Psoas muscle (tissue), 8 donors: ENCODE results near the gene CYP2U1. TPM values are rescaled to one million over a fixed set of nuclear protein-coding genes. Genes with fewer than 3 reads are reported as not detected.

Experiments used
- ATAC-seq, 4 donors: fragments of 200-7000 bp; cut with Tn5 transposase; one replicate each; pipeline ENCODE4 v1.9.1; 2020; ENCODE audit warnings: moderate library complexity in 3 of 4, mild to moderate bottlenecking in 2 of 4
- DNase-seq, 2 donors: peaks; one replicate each; pipeline ENCODE4 v3.0.0-alpha.2; 2020
- H3K27ac ChIP-seq: fragments of 200-600 bp; one replicate; pipeline ENCODE4 v1.8.0; 2022
- H3K27me3 ChIP-seq, 3 donors: fragments of 200-600 bp in 1 of 3; one replicate each; pipeline versions ENCODE4 v1.6.1 to v1.8.0; 2013 to 2022; ENCODE audit warnings: low read length in 2 of 3, mild to moderate bottlenecking in 2 of 3, moderate library complexity in 1 of 3; ENCODE audit not compliant: insufficient read depth in 3 of 3
- H3K36me3 ChIP-seq, 2 donors: fragments of 200-600 bp in 1 of 2; one replicate each; pipeline versions ENCODE4 v1.6.1 to v1.8.0; 2013 to 2022; ENCODE audit warnings: low read depth in 1 of 2, mild to moderate bottlenecking in 1 of 2, moderate library complexity in 1 of 2; ENCODE audit not compliant: insufficient read depth in 1 of 2
- H3K4me1 ChIP-seq: fragments of 200-600 bp; one replicate; pipeline ENCODE4 v1.8.0; 2022
- H3K4me3 ChIP-seq: fragments of 200-600 bp; one replicate; pipeline ENCODE4 v1.8.0; 2022; ENCODE audit warnings: mild to moderate bottlenecking
- H3K9me3 ChIP-seq: fragments of 200-600 bp; one replicate; pipeline ENCODE4 v1.8.0; 2022
- CTCF ChIP-seq: fragments of 200-600 bp; IDR thresholded peaks from one replicate; pipeline ENCODE4 v1.8.0; 2022; ENCODE audit warnings: antibody characterized with exemption
- WGBS, 3 donors: extraction: QIAGEN DNeasy Blood & Tissue Kit; methylation state at CpG; one replicate each; pipeline versions ENCODE4 v1.1.6 to v1.1.7; 2013; 5-methylcytosine and 5-hydroxymethylcytosine counted together
- intact Hi-C, 2 donors: fragments of 100-400 bp; cut with DNase I; formaldehyde crosslinking; loops; one replicate each; pipeline versions ENCODE4 v1.11.0 to v1.14.2; 2022
- polyA plus RNA-seq, 3 donors: library from polyadenylated mRNA; stranded (reverse); fragments of 200-250 nt; gene quantifications; one replicate each; pipeline ENCODE4 v1.2.3, GENCODE V29; 2013
- total RNA-seq, 4 donors: library from RNA; stranded (reverse); fragmentation: NEBNext Ultra II Directional in 2 of 4; extraction: Animal tissue kit (Norgen Biotek cat#: 25700) in 2 of 4; gene quantifications; one replicate each; pipeline versions ENCODE4 v1.2.1 to v1.2.4, GENCODE V29; 2021 to 2023
- donor health status: healthy with polysubstance abuse.
- donor health status: DM: no; HTN: no; CAD: no; lungs with moderate emphysema.
- donor health status: Bipolar disorder and iron deficiency.
- donor health status: healthy.
- donor health status: DM: yes; HTN: yes; CAD: no.
- donor health status: DM: no; HTN: no; CAD: no.
- donor health status: DM: no; HTN: no; CAD: no.
- donor health status: DM: yes; HTN: yes; CAD: no.

The CYP2U1 gene
- total and polyA plus RNA-seq, 7 donors, result 0.95 to 4.5 (median 3.5) TPM

- TF ChIP-seq CTCF, result no peak
- H3K27ac ChIP-seq, result no peak overlapping the region
These were observed 5.7 kb downstream of the CYP2U1 start for GRCh38 chr4:107937040-107937439.

GRCh38 chr4:107939307-107939706, 8.0 kb downstream of the CYP2U1 start:
- H3K27me3 ChIP-seq, result no peaks in the 10 kb centered on the region
- H3K4me3 ChIP-seq, result no peak overlapping the region
- no peak overlapping the region for H3K27ac ChIP-seq
- no peak for ATAC-seq
- H3K4me1 ChIP-seq, result peaks cover 6% of the 10 kb centered on the region
- no peak for DNase-seq
- no peak for TF ChIP-seq CTCF
- 88 to 100% (median 93%) methylated on average over 1 of the region's 1 CpG for WGBS, 3 donors
- no peaks in the 10 kb centered on the region for H3K9me3 ChIP-seq
- intact Hi-C loops, result no loop called here
- no peaks in the 10 kb centered on the region for H3K36me3 ChIP-seq

More at GRCh38 chr4:107937040-107937439, 5.7 kb downstream of the CYP2U1 start:
- Histone ChIP-seq H3K4me1 (peaks cover 26% of the 10 kb centered on the region), H3K36me3 (no peaks in the 10 kb centered on the region), H3K9me3 (no peaks in the 10 kb centered on the region), H3K4me3 (no peak overlapping the region), H3K27me3 (no peaks in the 10 kb centered on the region)
- no peak for ATAC-seq
- intact Hi-C loops, result no loop called here
- DNase-seq, result no peak
- WGBS, 3 donors, result 90 to 94% (median 91%) methylated on average over 2 of the region's 2 CpGs

DNA sequence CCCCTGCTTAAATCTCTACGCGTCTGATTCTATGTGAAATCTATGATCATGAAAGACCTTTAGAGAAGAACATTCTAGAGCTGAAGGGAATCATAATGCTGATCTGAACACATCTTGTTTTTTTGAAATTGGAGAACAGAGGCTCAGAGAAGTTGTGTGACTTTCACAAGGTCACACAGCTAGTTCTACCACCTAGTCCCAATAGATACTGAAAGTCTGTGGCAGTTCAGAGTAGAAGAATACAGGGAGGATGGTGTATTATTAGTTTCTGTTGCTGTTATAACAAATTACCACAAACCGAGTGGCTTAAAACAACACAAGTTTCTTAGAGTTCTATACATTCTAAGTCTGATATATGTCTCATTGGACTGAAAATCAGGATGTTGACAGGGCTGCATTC, 14.5 kb downstream of the CYP2U1 start:
- intact Hi-C loops, result no loop called here
- no peak overlapping the region for H3K27ac ChIP-seq
- peaks cover 3 to 57% of the 10 kb centered on the region in 2 donors for H3K36me3 ChIP-seq
- no peak for TF ChIP-seq CTCF
- H3K27me3 ChIP-seq, result no peaks in the 10 kb centered on the region
- DNase-seq (no peak), ATAC-seq (no peak)
- no peaks in the 10 kb centered on the region for H3K9me3 ChIP-seq
- 98 to 99% (median 99%) methylated on average over 3 of the region's 3 CpGs for WGBS, 3 donors
- H3K4me3 ChIP-seq, result no peak overlapping the region
- no peaks in the 10 kb centered on the region for H3K4me1 ChIP-seq

GRCh38 chr4:107950746-107951540, 19.6 kb downstream of the CYP2U1 start:
- H3K4me1 ChIP-seq, result no peaks in the 10 kb centered on the region
- no peak for ATAC-seq
- WGBS, 3 donors, result 92 to 97% (median 96%) methylated on average over 2 of the region's 2 CpGs
- no peak for TF ChIP-seq CTCF
- no peaks in the 10 kb centered on the region for H3K27me3 ChIP-seq
- H3K9me3 ChIP-seq, result no peaks in the 10 kb centered on the region
- DNase-seq, result no peak
- intact Hi-C loops, result no loop called here
- no peak overlapping the region for H3K4me3 ChIP-seq
- no peak overlapping the region for H3K27ac ChIP-seq
- peaks cover 0 to 52% of the 10 kb centered on the region in 2 donors for H3K36me3 ChIP-seq

- no peak for DNase-seq
- Histone ChIP-seq H3K36me3 (peaks cover 0 to 46% of the 10 kb centered on the region in 2 donors), H3K27me3 (no peaks in the 10 kb centered on the region), H3K9me3 (peaks cover under 1% of the 10 kb centered on the region), H3K4me3 (no peak overlapping the region), H3K27ac (no peak overlapping the region), H3K4me1 (no peaks in the 10 kb centered on the region)
- ATAC-seq, result no peak
- no peak for TF ChIP-seq CTCF
- intact Hi-C loops, result no loop called here
These were observed 20.2 kb downstream of the CYP2U1 start for GRCh38 chr4:107951551-107951950.
